Adrenal gland (tissue), 12 donors: Measurements from ENCODE around the gene C1QTNF2. TPM values are rescaled to one million over a fixed set of nuclear protein-coding genes. Genes with fewer than 3 reads are reported as not detected.
A peak's percentile ranks its signal among the peaks of the same experiment; 100 is the strongest.

Source experiments
- DNase-seq, 7 donors: peaks; one replicate each; pipeline ENCODE4 v3.0.0-alpha.2; 2019 to 2020
- H3K27ac ChIP-seq, 5 donors: fragments of 200-600 bp; sonication (generic) in 4 of 5; 1 replicate in 3 of 5; 2 replicates in 2 of 5; pipeline versions ENCODE4 v1.5.1 to v1.8.0; 2016 to 2020; ENCODE audit warnings: mild to moderate bottlenecking in 1 of 5
- H3K27me3 ChIP-seq: fragments of 200-600 bp; 2 replicates; pipeline ENCODE4 v1.8.0; 2021
- H3K36me3 ChIP-seq, 2 donors: fragments of 200-600 bp; replicated peaks in 1 of 2; 1 replicate in 1 of 2; 2 replicates in 1 of 2; pipeline versions ENCODE4 v1.5.1 to v1.8.0; 2018 to 2022
- H3K4me1 ChIP-seq, 2 donors: fragments of 200-600 bp; replicated peaks in 1 of 2; 1 replicate in 1 of 2; 2 replicates in 1 of 2; pipeline versions ENCODE4 v1.5.1 to v1.8.0; 2018 to 2021
- H3K4me3 ChIP-seq, 4 donors: fragments of 200-600 bp; sonication (generic) in 3 of 4; one replicate each; pipeline ENCODE4 v1.5.1; 2016 to 2018
- H3K9me3 ChIP-seq, 3 donors: fragments of 200-600 bp; sonication (generic) in 1 of 3; replicated peaks in 1 of 3; 1 replicate in 2 of 3; 2 replicates in 1 of 3; pipeline versions ENCODE4 v1.5.1 to v1.8.0; 2016 to 2021
- POLR2A ChIP-seq, 2 donors: fragments of 450-650 bp; IDR thresholded peaks; one replicate each; pipeline ENCODE4 v1.6.1; 2017; ENCODE audit warnings: antibody characterized with exemption in 2 of 2, mild to moderate bottlenecking in 2 of 2, moderate library complexity in 1 of 2
- WGBS, 4 donors: extraction: QIAGEN DNeasy Blood & Tissue Kit in 2 of 4; methylation state at CpG; one replicate each; pipeline versions ENCODE4 v1.1.5 to v1.1.7; 2013 to 2017; 5-methylcytosine and 5-hydroxymethylcytosine counted together
- intact Hi-C, 2 donors: fragments of 100-400 bp; cut with DNase I; formaldehyde crosslinking; loops; one replicate each; pipeline versions ENCODE4 v1.14.1 to v1.15.0; 2022 to 2023
- polyA plus RNA-seq, 3 donors: library from polyadenylated mRNA; stranded (reverse); fragments of 200-250 nt in 2 of 3; fragments of 350-450 nt in 1 of 3; fragmentation: Illumina TruSeq in 1 of 3; extraction: RNeasy Lipid Tissue Mini Kit (QIAGEN cat#74804) in 1 of 3; gene quantifications; one replicate each; pipeline ENCODE4 v1.2.3, GENCODE V29; 2013 to 2014
- total RNA-seq, 9 donors: library from RNA; depleted of rRNA in 4 of 9; stranded (reverse); fragments of >200 nt in 4 of 9; fragments of 120-200 nt in 1 of 9; fragmentation: NEBNext Ultra II Directional in 1 of 9; extraction: Animal tissue kit (Norgen Biotek cat#: 25700) in 1 of 9; gene quantifications; one replicate each; pipeline versions ENCODE4 v1.1.0 to v1.2.4, GENCODE V29; 2013 to 2023
- TF ChIP-seq, protein P1 (sequence below), 6 experiments: fragments of 450-650 bp in 4 of 6; fragments of 200-600 bp in 2 of 6; sonication (generic) in 1 of 6; IDR thresholded peaks; 1 replicate in 5 of 6; 2 replicates in 1 of 6; pipeline versions ENCODE4 v1.5.1 to v1.8.0; 2016 to 2021; ENCODE audit warnings: antibody characterized with exemption in 6 of 6, mild to moderate bottlenecking in 2 of 6, moderate library complexity in 1 of 6
- donor health status: healthy with polysubstance abuse.
- donor health status: Bipolar disorder and iron deficiency.
- donor health status: DM: yes; HTN: yes; CAD: no.
- donor health status: DM: no; HTN: no; CAD: no.
- donor health status: DM: no; HTN: no; CAD: no.
- donor health status: DM: yes; HTN: yes; CAD: no.

The C1QTNF2 gene
- total and polyA plus RNA-seq, 12 donors: 0.11 to 2.1 (median 0.53) TPM; not detected in 1

DNA sequence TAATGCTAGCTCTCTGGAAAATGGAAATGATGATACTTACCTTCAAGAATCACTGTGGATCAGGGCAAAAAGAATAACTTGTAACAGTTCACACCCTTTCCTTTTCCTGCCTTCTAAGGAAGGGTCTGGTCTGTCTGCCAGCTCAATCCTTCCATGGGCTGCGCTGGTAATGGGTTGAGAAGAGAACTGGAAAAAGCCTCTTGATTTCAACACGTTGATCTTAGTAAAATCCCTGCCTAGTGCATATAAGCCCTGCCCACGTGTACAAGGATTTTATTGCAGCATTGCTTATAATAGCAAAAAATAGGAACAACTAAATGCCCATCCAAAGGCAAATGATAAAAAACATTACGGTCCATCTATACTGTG lies 20.5 kb downstream of the C1QTNF2 start:
- intact Hi-C loops: loop anchor here in 1 of 2 donors (5.0 kb wide), 1 partner anchor 328 kb away; no protein-coding TSS in a partner anchor
- TF ChIP-seq POLR2A (IDR thresholded peaks at IDR 0.05): no peak
- TF ChIP-seq, protein P1, sequence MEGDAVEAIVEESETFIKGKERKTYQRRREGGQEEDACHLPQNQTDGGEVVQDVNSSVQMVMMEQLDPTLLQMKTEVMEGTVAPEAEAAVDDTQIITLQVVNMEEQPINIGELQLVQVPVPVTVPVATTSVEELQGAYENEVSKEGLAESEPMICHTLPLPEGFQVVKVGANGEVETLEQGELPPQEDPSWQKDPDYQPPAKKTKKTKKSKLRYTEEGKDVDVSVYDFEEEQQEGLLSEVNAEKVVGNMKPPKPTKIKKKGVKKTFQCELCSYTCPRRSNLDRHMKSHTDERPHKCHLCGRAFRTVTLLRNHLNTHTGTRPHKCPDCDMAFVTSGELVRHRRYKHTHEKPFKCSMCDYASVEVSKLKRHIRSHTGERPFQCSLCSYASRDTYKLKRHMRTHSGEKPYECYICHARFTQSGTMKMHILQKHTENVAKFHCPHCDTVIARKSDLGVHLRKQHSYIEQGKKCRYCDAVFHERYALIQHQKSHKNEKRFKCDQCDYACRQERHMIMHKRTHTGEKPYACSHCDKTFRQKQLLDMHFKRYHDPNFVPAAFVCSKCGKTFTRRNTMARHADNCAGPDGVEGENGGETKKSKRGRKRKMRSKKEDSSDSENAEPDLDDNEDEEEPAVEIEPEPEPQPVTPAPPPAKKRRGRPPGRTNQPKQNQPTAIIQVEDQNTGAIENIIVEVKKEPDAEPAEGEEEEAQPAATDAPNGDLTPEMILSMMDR (IDR thresholded peaks at IDR 0.05): no peak

GRCh38 chr5:160349249-160349934 lies 21.0 kb downstream of the C1QTNF2 start:
- intact Hi-C loops: loop anchor here in 1 of 2 donors (5.0 kb wide), 1 partner anchor 327 kb away; no protein-coding TSS in a partner anchor
- H3K27ac ChIP-seq: no peak overlapping the region
- no peaks in the 10 kb centered on the region for H3K27me3 ChIP-seq
- TF ChIP-seq POLR2A (IDR thresholded peaks at IDR 0.05): no peak
- TF ChIP-seq, protein P1 (IDR thresholded peaks at IDR 0.05): no peak
- no peaks in the 10 kb centered on the region for H3K9me3 ChIP-seq
- 93 to 97% (median 95%) methylated on average over 14 to 27 of the region's 27 CpGs for WGBS, 4 donors
- H3K4me1 ChIP-seq: peaks cover 0 to 6% of the 10 kb centered on the region in 2 donors
- H3K36me3 ChIP-seq: no peaks in the 10 kb centered on the region
- DNase-seq: no peak
- H3K4me3 ChIP-seq: no peak overlapping the region

More for the DNA sequence above, 20.5 kb downstream of the C1QTNF2 start:
- no peak overlapping the region for H3K27ac ChIP-seq
- H3K4me1 ChIP-seq: peaks cover 0 to 3% of the 10 kb centered on the region in 2 donors
- no peaks in the 10 kb centered on the region for H3K9me3 ChIP-seq
- H3K27me3 ChIP-seq: no peaks in the 10 kb centered on the region
- no peak overlapping the region for H3K4me3 ChIP-seq
- no peaks in the 10 kb centered on the region for H3K36me3 ChIP-seq
- no peak for DNase-seq
- WGBS, 4 donors: 75 to 82% (median 79%) methylated on average over 4 of the region's 4 CpGs

DNA sequence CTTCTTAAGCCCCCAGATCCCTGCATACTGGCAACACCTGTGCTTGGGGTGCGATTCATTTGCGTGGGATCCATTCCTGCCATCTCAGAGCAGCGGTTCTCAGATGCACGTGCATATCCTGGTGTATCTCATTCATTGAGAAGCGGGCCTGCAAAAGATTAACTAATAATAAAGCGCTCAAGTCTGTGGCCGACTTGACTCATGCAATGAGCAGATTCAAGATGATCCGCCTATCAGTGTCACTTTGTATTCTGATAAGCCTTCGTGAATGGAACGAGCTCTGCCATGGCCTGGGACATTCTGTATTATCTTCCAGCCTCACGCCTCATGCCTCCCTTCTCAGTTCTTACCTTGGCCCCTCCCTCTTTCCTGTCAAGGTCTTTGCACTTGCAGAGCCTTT lies 22.3 kb downstream of the C1QTNF2 start:
- Histone ChIP-seq H3K36me3 (no peaks in the 10 kb centered on the region), H3K9me3 (no peaks in the 10 kb centered on the region), H3K27ac (no peak overlapping the region), H3K4me3 (no peak overlapping the region), H3K27me3 (no peaks in the 10 kb centered on the region), H3K4me1 (peaks cover under 1 to 7% of the 10 kb centered on the region in 2 donors)
- DNase-seq: no peak
- intact Hi-C loops: loop anchor here in 1 of 2 donors (5.0 kb wide), 1 partner anchor 326 kb away; no protein-coding TSS in a partner anchor
- TF ChIP-seq, protein P1 (IDR thresholded peaks at IDR 0.05): no peak
- TF ChIP-seq POLR2A (IDR thresholded peaks at IDR 0.05): no peak
- 76 to 79% (median 77%) methylated on average over 11 of the region's 11 CpGs for WGBS, 4 donors

GRCh38 chr5:160347448-160347847 lies 23.0 kb downstream of the C1QTNF2 start:
- TF ChIP-seq, protein P1 (IDR thresholded peaks at IDR 0.05): no peak
- TF ChIP-seq POLR2A (IDR thresholded peaks at IDR 0.05): no peak
- no peak overlapping the region for H3K4me3 ChIP-seq
- 43 to 54% (median 46%) methylated on average over 6 of the region's 6 CpGs for WGBS, 4 donors
- H3K9me3 ChIP-seq: no peaks in the 10 kb centered on the region
- no peak overlapping the region for H3K27ac ChIP-seq
- peaks cover 5 to 12% of the 10 kb centered on the region in 2 donors for H3K4me1 ChIP-seq
- intact Hi-C loops: loop anchor here in 1 of 2 donors (5.0 kb wide), 1 partner anchor 325 kb away; no protein-coding TSS in a partner anchor
- DNase-seq: peak in 1 of 7 donors; percentile 24
- no peaks in the 10 kb centered on the region for H3K27me3 ChIP-seq
- no peaks in the 10 kb centered on the region for H3K36me3 ChIP-seq
